PFSK-1 (cell line): ENCODE data around the gene LRGUK.

Source experiments
- FOXP2 ChIP-seq: optimal IDR thresholded peaks from 2 replicates; pipeline ENCODE3; 2011; ENCODE audit warnings: borderline replicate concordance, control low read depth, inconsistent platforms; ENCODE audit not compliant: insufficient read depth; ENCODE audit errors: extremely low read length, extremely low read depth
- POLR2AphosphoS5 ChIP-seq: IDR thresholded peaks from 2 replicates; pipeline ENCODE4 v1.6.1; 2012; ENCODE audit warnings: low read depth, mild to moderate bottlenecking, control low read depth, low read length, moderate library complexity
- SIN3A ChIP-seq: IDR thresholded peaks from 2 replicates; pipeline ENCODE4 v1.6.1; 2012; ENCODE audit warnings: mild to moderate bottlenecking, low read length, moderate library complexity, borderline replicate concordance; ENCODE audit not compliant: insufficient read depth
- TAF1 ChIP-seq: IDR thresholded peaks from 2 replicates; pipeline ENCODE4 v1.6.1; 2012; ENCODE audit warnings: low read length, control low read depth, borderline replicate concordance; ENCODE audit not compliant: insufficient read depth
- TF ChIP-seq, protein P1 (sequence below), 2 experiments: IDR thresholded peaks; 2 replicates each; pipeline versions ENCODE4 v1.6.1 to v1.8.0; 2011 to 2012; ENCODE audit warnings: low read depth in 2 of 2, low read length in 2 of 2, control low read depth in 1 of 2, inconsistent platforms in 1 of 2, mild to moderate bottlenecking in 1 of 2, moderate library complexity in 1 of 2; ENCODE audit not compliant: insufficient read depth in 1 of 2

GRCh38 chr7:134289423-134289822 lies 162.3 kb downstream of the LRGUK start:
- TF ChIP-seq SIN3A, result no peak
- no peak for TF ChIP-seq POLR2AphosphoS5
- TF ChIP-seq, protein P1, sequence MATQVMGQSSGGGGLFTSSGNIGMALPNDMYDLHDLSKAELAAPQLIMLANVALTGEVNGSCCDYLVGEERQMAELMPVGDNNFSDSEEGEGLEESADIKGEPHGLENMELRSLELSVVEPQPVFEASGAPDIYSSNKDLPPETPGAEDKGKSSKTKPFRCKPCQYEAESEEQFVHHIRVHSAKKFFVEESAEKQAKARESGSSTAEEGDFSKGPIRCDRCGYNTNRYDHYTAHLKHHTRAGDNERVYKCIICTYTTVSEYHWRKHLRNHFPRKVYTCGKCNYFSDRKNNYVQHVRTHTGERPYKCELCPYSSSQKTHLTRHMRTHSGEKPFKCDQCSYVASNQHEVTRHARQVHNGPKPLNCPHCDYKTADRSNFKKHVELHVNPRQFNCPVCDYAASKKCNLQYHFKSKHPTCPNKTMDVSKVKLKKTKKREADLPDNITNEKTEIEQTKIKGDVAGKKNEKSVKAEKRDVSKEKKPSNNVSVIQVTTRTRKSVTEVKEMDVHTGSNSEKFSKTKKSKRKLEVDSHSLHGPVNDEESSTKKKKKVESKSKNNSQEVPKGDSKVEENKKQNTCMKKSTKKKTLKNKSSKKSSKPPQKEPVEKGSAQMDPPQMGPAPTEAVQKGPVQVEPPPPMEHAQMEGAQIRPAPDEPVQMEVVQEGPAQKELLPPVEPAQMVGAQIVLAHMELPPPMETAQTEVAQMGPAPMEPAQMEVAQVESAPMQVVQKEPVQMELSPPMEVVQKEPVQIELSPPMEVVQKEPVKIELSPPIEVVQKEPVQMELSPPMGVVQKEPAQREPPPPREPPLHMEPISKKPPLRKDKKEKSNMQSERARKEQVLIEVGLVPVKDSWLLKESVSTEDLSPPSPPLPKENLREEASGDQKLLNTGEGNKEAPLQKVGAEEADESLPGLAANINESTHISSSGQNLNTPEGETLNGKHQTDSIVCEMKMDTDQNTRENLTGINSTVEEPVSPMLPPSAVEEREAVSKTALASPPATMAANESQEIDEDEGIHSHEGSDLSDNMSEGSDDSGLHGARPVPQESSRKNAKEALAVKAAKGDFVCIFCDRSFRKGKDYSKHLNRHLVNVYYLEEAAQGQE (IDR thresholded peaks at IDR 0.05; ENCODE audit: insufficient read depth in 1 of 2, low read depth in 2 of 2, low read length in 2 of 2), result no peak
- TF ChIP-seq FOXP2, result no peak
- TF ChIP-seq TAF1, result no peak
